WERI-Rb-1 (cell line): ENCODE results near the gene TBC1D5.

Experiments
- DNase-seq: peaks from one replicate; pipeline ENCODE4 v3.0.0-alpha.2; 2020
- H3K27ac ChIP-seq: fragments of 250-450 bp; sonication (Bioruptor Pico); 2 replicates; pipeline ENCODE4 v1.5.1; 2020; ENCODE audit warnings: mild to moderate bottlenecking, moderate library complexity
- H3K27me3 ChIP-seq: fragments of 250-450 bp; sonication (Bioruptor Pico); 2 replicates; pipeline ENCODE4 v1.5.1; 2021; ENCODE audit warnings: mild to moderate bottlenecking, low read depth, moderate library complexity; ENCODE audit not compliant: insufficient read depth, severe bottlenecking
- H3K36me3 ChIP-seq: fragments of 250-450 bp; sonication (Bioruptor Pico); 2 replicates; pipeline ENCODE4 v1.5.1; 2020; ENCODE audit warnings: mild to moderate bottlenecking, moderate library complexity
- H3K4me3 ChIP-seq: 2 replicates; pipeline ENCODE4 v1.5.1; 2011; ENCODE audit warnings: low read depth, mild to moderate bottlenecking, control low read depth, low read length
- H3K9me3 ChIP-seq: fragments of 250-450 bp; sonication (Bioruptor Pico); 2 replicates; pipeline ENCODE4 v1.5.1; 2021; ENCODE audit warnings: mild to moderate bottlenecking, moderate library complexity; ENCODE audit not compliant: severe bottlenecking
- TF ChIP-seq, protein P1 (sequence below): IDR thresholded peaks from 2 replicates; pipeline ENCODE4 v1.5.1; 2011; ENCODE audit warnings: low read depth, mild to moderate bottlenecking, control low read depth, inconsistent platforms, low read length

TBC1D5 gene

DNA sequence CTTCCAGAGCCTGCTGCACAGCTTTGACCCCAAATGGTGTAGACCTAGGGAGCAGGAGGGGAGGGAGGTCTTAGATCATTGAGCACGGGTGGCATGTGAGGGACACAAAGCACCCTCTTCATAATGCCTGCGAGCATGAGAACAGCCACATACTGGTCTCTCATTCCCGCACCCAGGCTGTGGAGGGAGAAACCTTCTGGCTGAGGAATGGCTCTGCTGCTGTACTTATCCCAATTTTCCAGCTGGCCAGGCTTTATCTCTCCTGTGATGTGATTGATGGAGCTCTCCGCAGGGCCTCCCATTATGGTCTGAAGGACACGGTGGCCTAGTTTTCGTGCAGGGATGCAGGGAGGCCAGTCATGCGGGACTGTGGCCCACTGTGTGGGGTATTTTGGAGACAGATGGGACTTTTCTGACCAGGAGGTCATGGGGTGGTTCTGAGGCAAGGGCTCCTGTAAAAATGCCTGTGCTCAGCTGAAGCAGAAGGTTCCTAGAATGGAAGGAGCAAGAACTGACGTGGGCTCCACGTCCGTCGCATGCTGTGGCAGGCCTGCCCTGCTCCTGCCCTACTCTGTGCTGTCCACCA lies 606.2 kb downstream of the TBC1D5 start:
- TF ChIP-seq, protein P1, sequence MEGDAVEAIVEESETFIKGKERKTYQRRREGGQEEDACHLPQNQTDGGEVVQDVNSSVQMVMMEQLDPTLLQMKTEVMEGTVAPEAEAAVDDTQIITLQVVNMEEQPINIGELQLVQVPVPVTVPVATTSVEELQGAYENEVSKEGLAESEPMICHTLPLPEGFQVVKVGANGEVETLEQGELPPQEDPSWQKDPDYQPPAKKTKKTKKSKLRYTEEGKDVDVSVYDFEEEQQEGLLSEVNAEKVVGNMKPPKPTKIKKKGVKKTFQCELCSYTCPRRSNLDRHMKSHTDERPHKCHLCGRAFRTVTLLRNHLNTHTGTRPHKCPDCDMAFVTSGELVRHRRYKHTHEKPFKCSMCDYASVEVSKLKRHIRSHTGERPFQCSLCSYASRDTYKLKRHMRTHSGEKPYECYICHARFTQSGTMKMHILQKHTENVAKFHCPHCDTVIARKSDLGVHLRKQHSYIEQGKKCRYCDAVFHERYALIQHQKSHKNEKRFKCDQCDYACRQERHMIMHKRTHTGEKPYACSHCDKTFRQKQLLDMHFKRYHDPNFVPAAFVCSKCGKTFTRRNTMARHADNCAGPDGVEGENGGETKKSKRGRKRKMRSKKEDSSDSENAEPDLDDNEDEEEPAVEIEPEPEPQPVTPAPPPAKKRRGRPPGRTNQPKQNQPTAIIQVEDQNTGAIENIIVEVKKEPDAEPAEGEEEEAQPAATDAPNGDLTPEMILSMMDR: no peak
- Histone ChIP-seq H3K27me3 (no peaks in the 10 kb centered on the region), H3K9me3 (no peaks in the 10 kb centered on the region), H3K36me3 (no peaks in the 10 kb centered on the region), H3K27ac (peak overlapping the region; percentile 79), H3K4me3 (peak overlapping the region; percentile 5; the same call in 1 of the 2 replicates)
- DNase-seq: peak; percentile 93

DNA sequence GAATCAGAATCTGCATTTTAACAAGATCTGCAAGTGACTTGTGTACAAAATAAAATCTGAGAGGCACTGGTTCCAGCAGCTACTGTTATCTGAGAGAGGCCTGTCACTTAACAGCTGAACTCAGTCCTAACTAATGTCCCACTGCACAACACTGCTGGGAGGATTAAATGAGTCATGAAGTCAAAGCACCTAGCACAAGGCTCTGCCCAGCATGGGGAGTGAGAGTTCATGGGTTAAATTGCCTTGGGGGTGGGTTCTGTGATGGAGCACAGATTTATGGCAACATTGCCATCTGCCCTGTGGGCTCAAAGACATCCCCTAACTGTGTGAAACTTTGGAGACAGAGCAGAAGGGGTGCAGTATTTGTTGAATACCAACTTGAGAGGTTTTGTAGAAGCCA lies 606.7 kb downstream of the TBC1D5 start:
- Histone ChIP-seq H3K9me3 (no peaks in the 10 kb centered on the region), H3K27me3 (no peaks in the 10 kb centered on the region), H3K4me3 (peak overlapping the region; percentile 5; the same call in 1 of the 2 replicates), H3K27ac (peak overlapping the region; percentile 79), H3K36me3 (no peaks in the 10 kb centered on the region)
- peak; percentile 55 for DNase-seq
- TF ChIP-seq, protein P1: no peak

DNA sequence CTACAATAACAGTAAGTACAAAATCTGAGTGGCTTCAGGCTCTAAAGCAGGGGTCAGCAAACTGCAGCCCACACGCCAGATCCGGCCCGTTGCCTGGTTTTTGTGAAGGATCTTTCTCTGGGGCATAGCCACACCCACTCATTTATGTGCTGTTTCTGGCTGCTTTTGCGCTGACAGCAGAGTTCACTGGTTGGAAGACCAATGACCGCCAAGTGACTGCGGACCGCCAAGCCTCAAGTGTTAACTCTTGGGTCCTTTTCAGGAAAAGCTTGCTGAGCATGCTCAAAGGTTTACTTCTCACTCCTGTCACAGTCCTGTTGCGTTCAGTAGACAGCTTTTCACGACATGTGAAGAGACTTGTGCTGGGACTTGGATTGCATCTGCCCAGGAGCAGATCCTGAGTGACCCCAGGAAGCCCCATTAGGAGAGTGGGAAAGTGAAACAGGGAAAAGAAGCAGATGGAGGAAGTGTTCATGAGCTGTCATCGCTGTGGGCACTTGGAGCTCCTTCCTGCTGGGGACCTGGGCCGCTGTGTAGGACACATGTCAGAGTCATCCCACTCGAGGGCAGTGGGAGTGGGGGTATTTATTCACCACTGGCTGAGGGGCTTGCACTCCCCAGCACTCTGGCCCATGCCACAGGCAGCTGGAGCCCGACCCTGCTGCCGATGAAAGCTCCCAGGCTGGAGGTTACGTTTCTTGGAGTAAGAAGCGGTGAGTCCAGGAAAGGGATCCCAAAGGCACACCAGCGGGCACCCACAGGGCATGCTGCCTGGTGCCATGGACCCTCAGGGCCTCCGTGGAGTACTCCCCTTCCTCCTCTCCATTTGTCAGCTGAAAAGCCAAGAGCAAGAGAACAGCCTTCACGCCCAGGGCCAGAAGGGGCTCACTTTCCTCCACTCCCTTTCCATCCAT lies 608.5 kb downstream of the TBC1D5 start:
- H3K27me3 ChIP-seq: no peaks in the 10 kb centered on the region
- TF ChIP-seq, protein P1: no peak
- H3K27ac ChIP-seq: no peak overlapping the region
- no peaks in the 10 kb centered on the region for H3K36me3 ChIP-seq
- H3K4me3 ChIP-seq: no peak overlapping the region
- H3K9me3 ChIP-seq: no peaks in the 10 kb centered on the region
- no peak for DNase-seq

DNA sequence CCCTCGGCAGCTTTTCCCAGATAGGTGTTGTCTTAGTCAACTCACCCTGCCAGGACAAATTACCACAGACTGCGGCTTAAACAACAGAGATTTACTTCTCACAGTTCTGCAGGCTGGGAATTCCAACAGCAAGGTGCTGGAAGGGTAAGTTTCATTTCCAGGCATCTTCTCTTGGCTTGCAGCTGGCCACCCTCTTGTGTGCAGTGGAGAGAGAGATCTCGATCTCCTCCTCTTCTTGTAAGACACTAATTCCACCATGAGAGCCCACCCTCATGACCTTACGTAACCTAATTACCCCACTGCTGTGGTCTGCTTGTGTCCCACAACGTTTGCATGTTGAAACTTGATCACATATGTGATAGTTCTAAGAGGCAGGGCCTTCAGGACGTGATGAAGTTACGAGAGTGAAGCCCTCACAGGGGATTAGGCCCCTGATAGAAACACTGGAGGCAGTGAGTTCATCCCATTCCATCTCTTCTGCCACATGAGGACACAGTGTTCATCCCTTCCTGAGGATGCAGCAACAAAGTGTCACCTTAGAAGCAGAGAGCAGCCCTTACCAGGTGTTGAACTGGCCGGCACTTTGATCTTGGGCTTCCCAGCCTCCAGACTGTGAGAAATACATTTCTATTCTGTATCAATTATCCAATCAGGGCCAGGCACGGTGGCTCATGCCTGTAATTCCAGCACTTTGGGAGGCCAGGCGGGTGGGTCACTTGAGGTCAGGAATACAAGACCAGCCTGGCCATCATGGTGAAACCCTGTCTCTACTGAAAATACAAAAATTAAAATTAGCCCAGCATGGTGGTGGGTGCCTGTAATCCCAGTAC lies 609.9 kb downstream of the TBC1D5 start:
- DNase-seq: no peak
- Histone ChIP-seq H3K36me3 (no peaks in the 10 kb centered on the region), H3K4me3 (no peak overlapping the region), H3K27me3 (no peaks in the 10 kb centered on the region), H3K27ac (no peak overlapping the region), H3K9me3 (no peaks in the 10 kb centered on the region)
- TF ChIP-seq, protein P1: no peak

DNA sequence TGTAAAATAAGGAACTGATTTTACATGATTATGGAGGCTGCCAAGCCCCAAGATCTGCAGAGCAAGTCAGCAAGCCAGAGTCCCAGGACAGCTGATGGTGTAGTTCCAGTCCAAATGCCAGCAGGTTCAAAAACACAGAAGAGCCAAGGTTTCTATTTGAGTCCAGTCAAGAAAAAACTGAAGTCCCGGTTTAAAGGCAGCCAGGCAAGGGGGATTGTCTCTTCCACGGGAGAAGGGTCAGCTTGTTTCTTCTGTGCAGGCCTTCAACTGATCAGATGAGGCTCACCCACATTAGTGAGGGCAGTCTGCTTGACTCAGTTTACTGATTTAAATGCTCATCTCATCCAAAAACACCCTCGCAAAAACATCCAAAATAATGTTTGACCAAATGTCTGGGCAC lies 611.5 kb downstream of the TBC1D5 start:
- H3K27ac ChIP-seq: no peak overlapping the region
- no peaks in the 10 kb centered on the region for H3K9me3 ChIP-seq
- no peak for DNase-seq
- TF ChIP-seq, protein P1: no peak
- no peaks in the 10 kb centered on the region for H3K27me3 ChIP-seq
- no peaks in the 10 kb centered on the region for H3K36me3 ChIP-seq
- H3K4me3 ChIP-seq: no peak overlapping the region
